HEK293 (cell line): ENCODE measurements around the gene CTR9.

Experiments used
- CTCF ChIA-PET: fragments of 350-600 bp; formaldehyde crosslinking; extraction: SDS; loops from one replicate; lab custom pipeline; 2021; ENCODE audit warnings: antibody characterized with exemption; lab: Yijun Ruan, JAX
- POLR2A ChIA-PET: fragments of 300-600 bp; formaldehyde crosslinking; extraction: SDS; loops from one replicate; lab custom pipeline; 2020; ENCODE audit warnings: antibody characterized with exemption, inconsistent platforms; lab: Yijun Ruan, JAX
- H3K27ac ChIP-seq: fragments of 200-500 bp; sonication (Bioruptor generic); 2 replicates; pipeline ENCODE4 v1.5.1; 2014; ENCODE audit warnings: low read depth, low read length, control low read depth, inconsistent platforms; ENCODE audit errors: extremely low read depth
- H3K36me3 ChIP-seq, 2 experiments: fragments of 200-500 bp in 1 of 2; sonication (Bioruptor generic) in 1 of 2; 1 replicate in 1 of 2; 2 replicates in 1 of 2; pipeline ENCODE4 v1.5.1; 2014 to 2017; ENCODE audit warnings: inconsistent platforms in 2 of 2, low read length in 2 of 2; ENCODE audit not compliant: control insufficient read depth in 2 of 2, insufficient read depth in 1 of 2
- H3K4me1 ChIP-seq: fragments of 200-500 bp; sonication (Bioruptor generic); 2 replicates; pipeline ENCODE4 v1.5.1; 2014; ENCODE audit warnings: mild to moderate bottlenecking, low read length, inconsistent platforms; ENCODE audit not compliant: control insufficient read depth, insufficient read depth
- H3K4me3 ChIP-seq: 2 replicates; pipeline ENCODE4 v1.5.1; 2011; ENCODE audit warnings: low read depth, mild to moderate bottlenecking, control low read depth, low read length, moderate library complexity
- H3K9me3 ChIP-seq: fragments of 200-500 bp; sonication (Bioruptor generic); 2 replicates; pipeline ENCODE4 v1.5.1; 2014; ENCODE audit warnings: low read depth, low read length, inconsistent platforms; ENCODE audit not compliant: control insufficient read depth, insufficient read depth
- BCL11B ChIP-seq: fragments of 450-650 bp; formaldehyde crosslinking; IDR thresholded peaks from 2 replicates; pipeline ENCODE4 v1.5.1; 2016; ENCODE audit warnings: low read depth, missing biosample characterization, missing genetic modification characterization
- GLIS2 ChIP-seq: fragments of 450-650 bp; formaldehyde crosslinking; IDR thresholded peaks from 2 replicates; pipeline ENCODE4 v1.5.1; 2016; ENCODE audit warnings: missing biosample characterization, missing genetic modification characterization
- KLF8 ChIP-seq: fragments of 450-650 bp; formaldehyde crosslinking; IDR thresholded peaks from 2 replicates; pipeline ENCODE4 v1.5.1; 2016; ENCODE audit warnings: missing biosample characterization, missing genetic modification characterization
- ZBTB48 ChIP-seq: fragments of 450-650 bp; formaldehyde crosslinking; IDR thresholded peaks from 2 replicates; pipeline ENCODE4 v1.5.1; 2016; ENCODE audit warnings: missing biosample characterization, missing genetic modification characterization
- ZFP37 ChIP-seq: fragments of 450-650 bp; formaldehyde crosslinking; IDR thresholded peaks from 2 replicates; pipeline ENCODE4 v1.5.1; 2016; ENCODE audit warnings: missing biosample characterization, missing genetic modification characterization
- ZNF121 ChIP-seq: fragments of 450-650 bp; formaldehyde crosslinking; IDR thresholded peaks from 2 replicates; pipeline ENCODE4 v1.5.1; 2016; ENCODE audit warnings: missing biosample characterization, missing genetic modification characterization
- ZNF138 ChIP-seq: fragments of 450-650 bp; formaldehyde crosslinking; IDR thresholded peaks from 2 replicates; pipeline ENCODE4 v1.5.1; 2016; ENCODE audit warnings: missing biosample characterization, missing genetic modification characterization, borderline replicate concordance
- ZNF16 ChIP-seq: fragments of 450-650 bp; formaldehyde crosslinking; IDR thresholded peaks from 2 replicates; pipeline ENCODE4 v1.5.1; 2016; ENCODE audit warnings: low read depth, missing biosample characterization, missing genetic modification characterization
- ZNF223 ChIP-seq: fragments of 450-650 bp; formaldehyde crosslinking; IDR thresholded peaks from 2 replicates; pipeline ENCODE4 v1.5.1; 2016; ENCODE audit warnings: missing biosample characterization, missing genetic modification characterization
- ZNF341 ChIP-seq: fragments of 450-650 bp; formaldehyde crosslinking; IDR thresholded peaks from 2 replicates; pipeline ENCODE4; 2016; ENCODE audit warnings: low read depth, missing biosample characterization, missing genetic modification characterization
- ZNF366 ChIP-seq: fragments of 450-650 bp; formaldehyde crosslinking; conservative IDR thresholded peaks from 2 replicates; pipeline ENCODE4 v1.5.1; 2016; ENCODE audit warnings: missing biosample characterization, missing genetic modification characterization
- ZNF394 ChIP-seq: fragments of 450-650 bp; formaldehyde crosslinking; IDR thresholded peaks from 2 replicates; pipeline ENCODE4 v1.5.1; 2016; ENCODE audit warnings: missing biosample characterization, missing genetic modification characterization, mild to moderate bottlenecking, moderate library complexity, borderline replicate concordance
- ZNF433 ChIP-seq: fragments of 450-650 bp; formaldehyde crosslinking; IDR thresholded peaks from 2 replicates; pipeline ENCODE4 v1.5.1; 2016; ENCODE audit warnings: missing biosample characterization, missing genetic modification characterization, low read depth
- ZNF561 ChIP-seq: fragments of 450-650 bp; IDR thresholded peaks from 2 replicates; pipeline ENCODE4 v1.5.1; 2018; ENCODE audit warnings: missing biosample characterization, missing genetic modification characterization, borderline replicate concordance
- ZNF626 ChIP-seq: fragments of 450-650 bp; sonication (Bioruptor Pico); formaldehyde crosslinking; IDR thresholded peaks from 2 replicates; pipeline ENCODE4 v1.5.1; 2018; ENCODE audit warnings: missing biosample characterization, missing genetic modification characterization, inconsistent platforms
- TF ChIP-seq, protein P1 (sequence below): fragments of 450-650 bp; formaldehyde crosslinking; IDR thresholded peaks from 2 replicates; pipeline ENCODE4 v1.5.1; 2016; ENCODE audit warnings: missing biosample characterization, missing genetic modification characterization
- TF ChIP-seq, protein P2 (sequence below): fragments of 450-650 bp; formaldehyde crosslinking; IDR thresholded peaks from 2 replicates; pipeline ENCODE4 v1.5.1; 2016; ENCODE audit warnings: missing biosample characterization, missing genetic modification characterization, borderline replicate concordance
- TF ChIP-seq, protein P3 (sequence below): fragments of 450-650 bp; formaldehyde crosslinking; IDR thresholded peaks from 2 replicates; pipeline ENCODE4 v1.5.1; 2016; ENCODE audit warnings: missing biosample characterization, missing genetic modification characterization, borderline replicate concordance
- TF ChIP-seq, protein P4 (sequence below): fragments of 450-650 bp; formaldehyde crosslinking; IDR thresholded peaks from 2 replicates; pipeline ENCODE4 v1.5.1; 2016; ENCODE audit warnings: missing biosample characterization, missing genetic modification characterization

CTR9 gene

DNA sequence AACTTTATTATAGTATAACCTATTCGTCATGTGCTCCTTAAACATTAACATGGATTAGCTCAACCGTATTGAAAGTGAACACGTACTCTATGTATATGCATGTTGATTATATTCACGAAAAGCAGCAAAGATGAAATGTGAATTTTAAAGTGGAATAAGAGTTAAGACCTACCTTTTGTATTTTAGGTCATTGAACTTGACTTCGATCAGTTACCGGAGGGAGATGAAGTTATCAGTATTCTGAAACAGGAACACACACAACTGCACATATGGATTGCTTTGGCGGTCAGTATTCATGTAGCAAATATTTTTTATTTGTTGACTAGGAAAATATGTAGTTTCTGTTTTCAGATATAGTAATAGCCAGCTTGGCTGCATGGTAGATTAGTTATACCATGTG is 1.4 kb downstream of the CTR9 start:
- no peak for TF ChIP-seq ZBTB48
- TF ChIP-seq, protein P1, sequence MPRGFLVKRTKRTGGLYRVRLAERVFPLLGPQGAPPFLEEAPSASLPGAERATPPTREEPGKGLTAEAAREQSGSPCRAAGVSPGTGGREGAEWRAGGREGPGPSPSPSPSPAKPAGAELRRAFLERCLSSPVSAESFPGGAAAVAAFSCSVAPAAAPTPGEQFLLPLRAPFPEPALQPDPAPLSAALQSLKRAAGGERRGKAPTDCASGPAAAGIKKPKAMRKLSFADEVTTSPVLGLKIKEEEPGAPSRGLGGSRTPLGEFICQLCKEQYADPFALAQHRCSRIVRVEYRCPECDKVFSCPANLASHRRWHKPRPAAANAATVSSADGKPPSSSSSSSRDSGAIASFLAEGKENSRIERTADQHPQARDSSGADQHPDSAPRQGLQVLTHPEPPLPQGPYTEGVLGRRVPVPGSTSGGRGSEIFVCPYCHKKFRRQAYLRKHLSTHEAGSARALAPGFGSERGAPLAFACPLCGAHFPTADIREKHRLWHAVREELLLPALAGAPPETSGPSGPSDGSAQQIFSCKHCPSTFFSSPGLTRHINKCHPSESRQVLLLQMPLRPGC (tag by site-specific recombination) = no peak
- peak overlapping the region; percentile 70 for H3K4me3 ChIP-seq
- H3K27ac ChIP-seq = no peak overlapping the region
- CTCF ChIA-PET = interaction anchor here (1.4 to 1.6 kb wide), 2 partner anchors 15 to 18 kb away, joined by 4 to 6 read pairs; no protein-coding TSS in a partner anchor
- POLR2A ChIA-PET = interaction anchor here (2.5 kb wide), 1 partner anchor 57 kb away, joined by 35 read pairs; the partner anchor contains the start of gene EIF4G2
- no peaks in the 10 kb centered on the region for H3K9me3 ChIP-seq
- peaks cover 13 to 49% of the 10 kb centered on the region in 2 experiments for H3K36me3 ChIP-seq
- no peaks in the 10 kb centered on the region for H3K4me1 ChIP-seq

DNA sequence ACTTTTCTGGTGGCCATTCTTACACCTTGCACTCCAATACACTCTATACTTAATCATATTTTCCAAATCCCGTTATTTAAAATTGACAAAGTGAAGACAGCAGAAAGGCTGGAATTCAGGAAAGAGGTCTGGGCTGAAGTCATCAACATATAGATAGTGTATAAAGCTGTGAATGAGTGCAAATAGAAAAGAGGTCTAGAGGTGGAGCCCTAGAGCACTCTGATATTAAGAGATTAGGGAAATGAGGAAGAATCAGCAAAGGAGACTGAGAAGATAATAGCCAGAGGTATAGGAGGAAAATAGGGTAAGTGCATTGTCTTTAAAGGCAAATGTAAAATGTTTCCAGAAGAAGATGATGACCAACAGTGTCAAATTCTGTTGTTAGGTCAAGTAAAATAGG is 7.9 kb downstream of the CTR9 start:
- Histone ChIP-seq H3K27ac (no peak overlapping the region), H3K4me1 (no peaks in the 10 kb centered on the region), H3K36me3 (peaks cover 13 to 98% of the 10 kb centered on the region in 2 experiments), H3K4me3 (no peak overlapping the region), H3K9me3 (no peaks in the 10 kb centered on the region)
- TF ChIP-seq, protein P2, sequence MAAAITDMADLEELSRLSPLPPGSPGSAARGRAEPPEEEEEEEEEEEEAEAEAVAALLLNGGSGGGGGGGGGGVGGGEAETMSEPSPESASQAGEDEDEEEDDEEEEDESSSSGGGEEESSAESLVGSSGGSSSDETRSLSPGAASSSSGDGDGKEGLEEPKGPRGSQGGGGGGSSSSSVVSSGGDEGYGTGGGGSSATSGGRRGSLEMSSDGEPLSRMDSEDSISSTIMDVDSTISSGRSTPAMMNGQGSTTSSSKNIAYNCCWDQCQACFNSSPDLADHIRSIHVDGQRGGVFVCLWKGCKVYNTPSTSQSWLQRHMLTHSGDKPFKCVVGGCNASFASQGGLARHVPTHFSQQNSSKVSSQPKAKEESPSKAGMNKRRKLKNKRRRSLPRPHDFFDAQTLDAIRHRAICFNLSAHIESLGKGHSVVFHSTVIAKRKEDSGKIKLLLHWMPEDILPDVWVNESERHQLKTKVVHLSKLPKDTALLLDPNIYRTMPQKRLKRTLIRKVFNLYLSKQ (tag by site-specific recombination) = no peak
- no peak for TF ChIP-seq ZNF626 (tag by site-specific recombination)
- no peak for TF ChIP-seq ZNF561 (tag by site-specific recombination)
- ChIA-PET POLR2A (no interaction called here), CTCF (interaction anchor here (0.6 to 7.5 kb wide), 3 partner anchors 12 to 167 kb away, joined by 3 to 54 read pairs (median 3); partner anchors contain the start of gene EIF4G2)

DNA sequence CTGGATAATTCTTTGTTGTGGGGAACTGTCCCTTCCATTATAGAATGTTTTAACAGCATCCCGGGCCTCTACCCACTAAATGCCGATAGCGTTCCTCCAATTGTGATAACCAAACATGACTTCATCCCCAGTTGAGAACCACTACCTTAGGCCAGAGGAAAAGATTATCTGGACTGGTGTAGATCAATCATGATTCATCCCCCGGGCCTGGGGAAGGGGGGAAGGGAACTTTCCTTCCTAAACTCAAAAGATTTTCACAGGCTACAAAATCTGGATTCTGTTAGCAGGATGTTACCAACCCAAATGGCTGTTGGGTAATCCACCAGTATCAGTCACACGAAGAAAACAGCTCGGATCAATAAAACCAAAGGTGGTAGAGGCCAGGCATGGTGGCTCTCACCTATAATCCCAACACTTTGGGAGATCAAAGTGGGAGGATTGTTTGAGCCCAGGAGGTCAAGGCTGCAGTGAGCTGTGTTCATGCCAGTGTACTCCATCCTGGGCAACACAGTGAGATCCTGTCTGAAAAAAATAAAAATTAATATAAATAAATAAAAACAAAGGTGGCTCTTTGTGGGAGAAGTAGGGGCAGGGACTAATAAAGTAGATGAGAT is 10.1 kb downstream of the CTR9 start:
- H3K4me1 ChIP-seq = no peaks in the 10 kb centered on the region
- TF ChIP-seq KLF8 (tag by site-specific recombination) (no peak), ZFP37 (tag by site-specific recombination) (no peak), ZNF394 (tag by site-specific recombination) (no peak), ZNF341 (tag by site-specific recombination) (no peak), ZNF16 (tag by site-specific recombination) (no peak)
- H3K9me3 ChIP-seq = no peaks in the 10 kb centered on the region
- POLR2A ChIA-PET = no interaction called here
- no peak overlapping the region for H3K4me3 ChIP-seq
- H3K36me3 ChIP-seq = peaks cover 16 to 87% of the 10 kb centered on the region in 2 experiments
- CTCF ChIA-PET = interaction anchor here (7.5 kb wide), 1 partner anchor 10 kb away, joined by 54 read pairs; no protein-coding TSS in a partner anchor
- H3K27ac ChIP-seq = no peak overlapping the region

DNA sequence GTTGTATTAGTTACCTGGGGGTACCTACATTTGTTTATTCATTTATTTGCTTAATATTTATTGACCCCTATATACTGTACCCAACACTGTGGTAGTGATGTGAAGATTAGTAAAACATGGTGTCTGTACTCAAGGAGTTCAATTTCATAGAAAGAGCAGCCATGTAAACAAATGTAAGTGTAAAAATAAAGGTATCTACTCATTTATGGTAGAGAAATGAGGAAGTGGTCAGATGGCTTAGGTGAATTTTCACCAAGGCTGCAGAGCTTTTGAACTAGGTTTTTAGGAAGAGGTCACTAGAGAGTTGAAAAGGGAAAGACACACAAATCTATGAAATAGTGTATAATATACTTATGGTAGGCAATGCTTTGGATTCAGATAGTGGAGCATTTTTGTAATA is 11.1 kb downstream of the CTR9 start:
- peaks cover 7 to 78% of the 10 kb centered on the region in 2 experiments for H3K36me3 ChIP-seq
- ChIA-PET POLR2A (no interaction called here), CTCF (interaction anchor here (0.7 to 7.5 kb wide), 2 partner anchors 9 to 1520 kb away, joined by 3 to 54 read pairs; no protein-coding TSS in a partner anchor)
- no peak overlapping the region for H3K27ac ChIP-seq
- H3K4me1 ChIP-seq = no peaks in the 10 kb centered on the region
- TF ChIP-seq BCL11B (tag by site-specific recombination) = no peak
- TF ChIP-seq GLIS2 (tag by site-specific recombination) = no peak
- TF ChIP-seq ZNF121 (tag by site-specific recombination) = no peak
- TF ChIP-seq, protein P3, sequence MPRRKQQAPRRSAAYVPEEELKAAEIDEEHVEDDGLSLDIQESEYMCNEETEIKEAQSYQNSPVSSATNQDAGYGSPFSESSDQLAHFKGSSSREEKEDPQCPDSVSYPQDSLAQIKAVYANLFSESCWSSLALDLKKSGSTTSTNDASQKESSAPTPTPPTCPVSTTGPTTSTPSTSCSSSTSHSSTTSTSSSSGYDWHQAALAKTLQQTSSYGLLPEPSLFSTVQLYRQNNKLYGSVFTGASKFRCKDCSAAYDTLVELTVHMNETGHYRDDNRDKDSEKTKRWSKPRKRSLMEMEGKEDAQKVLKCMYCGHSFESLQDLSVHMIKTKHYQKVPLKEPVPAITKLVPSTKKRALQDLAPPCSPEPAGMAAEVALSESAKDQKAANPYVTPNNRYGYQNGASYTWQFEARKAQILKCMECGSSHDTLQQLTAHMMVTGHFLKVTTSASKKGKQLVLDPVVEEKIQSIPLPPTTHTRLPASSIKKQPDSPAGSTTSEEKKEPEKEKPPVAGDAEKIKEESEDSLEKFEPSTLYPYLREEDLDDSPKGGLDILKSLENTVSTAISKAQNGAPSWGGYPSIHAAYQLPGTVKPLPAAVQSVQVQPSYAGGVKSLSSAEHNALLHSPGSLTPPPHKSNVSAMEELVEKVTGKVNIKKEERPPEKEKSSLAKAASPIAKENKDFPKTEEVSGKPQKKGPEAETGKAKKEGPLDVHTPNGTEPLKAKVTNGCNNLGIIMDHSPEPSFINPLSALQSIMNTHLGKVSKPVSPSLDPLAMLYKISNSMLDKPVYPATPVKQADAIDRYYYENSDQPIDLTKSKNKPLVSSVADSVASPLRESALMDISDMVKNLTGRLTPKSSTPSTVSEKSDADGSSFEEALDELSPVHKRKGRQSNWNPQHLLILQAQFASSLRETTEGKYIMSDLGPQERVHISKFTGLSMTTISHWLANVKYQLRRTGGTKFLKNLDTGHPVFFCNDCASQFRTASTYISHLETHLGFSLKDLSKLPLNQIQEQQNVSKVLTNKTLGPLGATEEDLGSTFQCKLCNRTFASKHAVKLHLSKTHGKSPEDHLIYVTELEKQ = no peak
- TF ChIP-seq ZNF433 (tag by site-specific recombination) = no peak
- no peak for TF ChIP-seq ZNF223 (tag by site-specific recombination)
- no peak for TF ChIP-seq ZNF138 (tag by site-specific recombination)
- TF ChIP-seq, protein P4, sequence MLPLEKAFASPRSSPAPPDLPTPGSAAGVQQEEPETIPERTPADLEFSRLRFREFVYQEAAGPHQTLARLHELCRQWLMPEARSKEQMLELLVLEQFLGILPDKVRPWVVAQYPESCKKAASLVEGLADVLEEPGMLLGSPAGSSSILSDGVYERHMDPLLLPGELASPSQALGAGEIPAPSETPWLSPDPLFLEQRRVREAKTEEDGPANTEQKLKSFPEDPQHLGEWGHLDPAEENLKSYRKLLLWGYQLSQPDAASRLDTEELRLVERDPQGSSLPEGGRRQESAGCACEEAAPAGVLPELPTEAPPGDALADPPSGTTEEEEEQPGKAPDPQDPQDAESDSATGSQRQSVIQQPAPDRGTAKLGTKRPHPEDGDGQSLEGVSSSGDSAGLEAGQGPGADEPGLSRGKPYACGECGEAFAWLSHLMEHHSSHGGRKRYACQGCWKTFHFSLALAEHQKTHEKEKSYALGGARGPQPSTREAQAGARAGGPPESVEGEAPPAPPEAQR = no peak
- no peak for TF ChIP-seq ZNF366 (tag by site-specific recombination)
- H3K4me3 ChIP-seq = no peak overlapping the region
- H3K9me3 ChIP-seq = no peaks in the 10 kb centered on the region
